Prostate gland (tissue), 2 donors: Measurements from ENCODE around the gene NFASC. TPM values are rescaled to one million over a fixed set of nuclear protein-coding genes. Genes with fewer than 3 reads are reported as not detected.

Experiments used
- DNase-seq: peaks from one replicate; pipeline ENCODE4 v3.0.0-alpha.2; 2019; ENCODE audit warnings: low spot score
- H3K27ac ChIP-seq, 2 donors: fragments of 200-600 bp; sonication (generic); 2 replicates each; pipeline ENCODE4 v1.5.1; 2017 to 2019
- H3K27me3 ChIP-seq: fragments of 200-600 bp; sonication (generic); replicated peaks from 2 replicates; pipeline ENCODE4 v1.5.1; 2019; ENCODE audit not compliant: insufficient read depth
- H3K36me3 ChIP-seq, 2 donors: fragments of 200-600 bp; sonication (generic); 1 replicate in 1 of 2; 2 replicates in 1 of 2; pipeline versions ENCODE4 v1.5.1 to v1.8.1; 2017 to 2019
- H3K4me1 ChIP-seq: fragments of 200-600 bp; sonication (generic); replicated peaks from 2 replicates; pipeline ENCODE4 v1.5.1; 2019
- H3K4me3 ChIP-seq, 2 donors: fragments of 200-600 bp; sonication (generic); 2 replicates each; pipeline ENCODE4 v1.5.1; 2017 to 2019
- H3K9me3 ChIP-seq: fragments of 200-600 bp; sonication (generic); 2 replicates; pipeline ENCODE4 v1.5.1; 2017
- POLR2A ChIP-seq: fragments of 450-650 bp; IDR thresholded peaks from one replicate; pipeline ENCODE4 v1.6.1; 2016; ENCODE audit warnings: antibody characterized with exemption, mild to moderate bottlenecking
- POLR2AphosphoS5 ChIP-seq: sonication (generic); formaldehyde crosslinking; IDR thresholded peaks from one replicate; pipeline ENCODE4 v1.6.1; 2017; ENCODE audit warnings: antibody characterized with exemption
- WGBS: methylation state at CpG from one replicate; pipeline ENCODE4 v1.1.5; 2018; 5-methylcytosine and 5-hydroxymethylcytosine counted together
- intact Hi-C: fragments of 100-400 bp; cut with DNase I; formaldehyde crosslinking; loops from one replicate; pipeline ENCODE4 v1.14.2; 2022
- total RNA-seq, 2 donors: library from RNA; depleted of rRNA; stranded (reverse); fragments of >200 nt; gene quantifications; one replicate each; pipeline ENCODE4 v1.1.0, GENCODE V29; 2016
- TF ChIP-seq, protein P1 (sequence below), 4 experiments: fragments of 200-600 bp in 2 of 4; fragments of 450-650 bp in 2 of 4; sonication (generic) in 2 of 4; IDR thresholded peaks; 1 replicate in 3 of 4; 2 replicates in 1 of 4; pipeline ENCODE4 v1.5.1; 2016 to 2019; ENCODE audit warnings: antibody characterized with exemption in 4 of 4, mild to moderate bottlenecking in 2 of 4, moderate library complexity in 2 of 4

The NFASC gene
- total RNA-seq, 2 donors from 2014 or later = 3.7 to 13.2 TPM

DNA sequence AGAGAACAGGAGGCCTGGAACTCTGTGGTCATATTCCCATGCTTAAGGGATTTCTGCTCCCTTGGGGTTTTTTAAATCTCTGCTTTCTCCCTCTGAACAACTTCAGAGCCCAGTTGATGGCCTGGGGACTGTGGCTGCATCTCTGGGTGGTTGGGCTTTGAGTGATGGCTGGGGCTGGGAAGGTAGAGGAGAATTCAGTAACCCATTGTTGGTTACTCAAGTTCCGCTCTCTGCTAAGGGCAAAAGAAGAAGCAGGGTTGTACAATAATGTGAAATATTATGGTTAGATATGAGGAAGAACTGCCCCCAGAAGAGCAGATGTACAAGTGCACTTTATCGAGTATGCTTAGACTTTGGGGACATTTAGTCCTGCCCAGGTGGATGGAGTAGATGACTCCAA, 100.3 kb downstream of the NFASC start:
- WGBS = 96% methylated on average over 2 of the region's 2 CpGs
- no peaks in the 10 kb centered on the region for H3K27me3 ChIP-seq
- TF ChIP-seq POLR2A = no peak
- TF ChIP-seq, protein P1, sequence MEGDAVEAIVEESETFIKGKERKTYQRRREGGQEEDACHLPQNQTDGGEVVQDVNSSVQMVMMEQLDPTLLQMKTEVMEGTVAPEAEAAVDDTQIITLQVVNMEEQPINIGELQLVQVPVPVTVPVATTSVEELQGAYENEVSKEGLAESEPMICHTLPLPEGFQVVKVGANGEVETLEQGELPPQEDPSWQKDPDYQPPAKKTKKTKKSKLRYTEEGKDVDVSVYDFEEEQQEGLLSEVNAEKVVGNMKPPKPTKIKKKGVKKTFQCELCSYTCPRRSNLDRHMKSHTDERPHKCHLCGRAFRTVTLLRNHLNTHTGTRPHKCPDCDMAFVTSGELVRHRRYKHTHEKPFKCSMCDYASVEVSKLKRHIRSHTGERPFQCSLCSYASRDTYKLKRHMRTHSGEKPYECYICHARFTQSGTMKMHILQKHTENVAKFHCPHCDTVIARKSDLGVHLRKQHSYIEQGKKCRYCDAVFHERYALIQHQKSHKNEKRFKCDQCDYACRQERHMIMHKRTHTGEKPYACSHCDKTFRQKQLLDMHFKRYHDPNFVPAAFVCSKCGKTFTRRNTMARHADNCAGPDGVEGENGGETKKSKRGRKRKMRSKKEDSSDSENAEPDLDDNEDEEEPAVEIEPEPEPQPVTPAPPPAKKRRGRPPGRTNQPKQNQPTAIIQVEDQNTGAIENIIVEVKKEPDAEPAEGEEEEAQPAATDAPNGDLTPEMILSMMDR (IDR thresholded peaks at IDR 0.05) = no peak
- H3K9me3 ChIP-seq = no peaks in the 10 kb centered on the region
- DNase-seq = no peak
- intact Hi-C loops = no loop called here
- no peak overlapping the region for H3K4me3 ChIP-seq
- no peaks in the 10 kb centered on the region for H3K4me1 ChIP-seq
- H3K36me3 ChIP-seq = no peaks in the 10 kb centered on the region
- no peak overlapping the region for H3K27ac ChIP-seq

DNA sequence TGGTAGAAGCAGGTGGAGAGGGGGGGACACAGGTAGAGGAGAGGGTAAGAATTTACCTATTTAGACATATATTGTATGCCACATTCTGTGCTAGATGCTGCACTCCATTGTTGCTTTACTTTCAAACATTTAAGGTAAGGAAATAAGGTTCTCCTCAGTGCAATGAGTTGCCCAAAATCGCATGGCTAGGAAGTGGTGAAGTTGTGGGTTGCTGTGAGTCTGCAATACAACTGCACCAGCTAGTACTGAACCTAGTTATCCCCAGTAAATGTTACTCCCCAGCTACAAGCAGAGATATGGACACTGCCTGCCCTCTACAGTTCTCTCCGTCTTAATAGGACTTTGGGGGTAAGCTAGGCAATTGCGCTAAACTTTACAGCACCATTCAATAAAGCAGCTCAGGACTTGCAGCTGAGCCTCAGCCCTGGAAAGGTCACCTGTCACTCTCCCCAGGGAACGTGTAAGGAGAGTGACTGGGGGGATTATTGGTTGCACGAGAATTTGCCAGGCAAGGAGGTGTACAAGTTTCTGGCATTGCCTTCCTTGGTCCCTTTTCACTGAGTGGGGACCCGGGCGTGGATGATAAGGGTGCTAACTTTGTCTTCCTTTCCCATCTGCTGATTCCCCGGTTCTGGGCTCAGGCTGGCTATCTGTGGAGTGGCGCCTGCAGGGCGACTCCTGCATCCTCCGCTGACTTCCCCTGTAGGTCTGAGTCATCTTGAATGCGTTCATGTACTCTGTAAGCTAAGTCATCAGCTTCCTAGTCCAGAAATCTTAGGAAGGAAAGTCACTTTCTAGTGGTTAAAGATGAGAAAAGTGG, 101.1 kb downstream of the NFASC start:
- no peak for DNase-seq
- H3K9me3 ChIP-seq = no peaks in the 10 kb centered on the region
- no peak overlapping the region for H3K4me3 ChIP-seq
- intact Hi-C loops = no loop called here
- H3K36me3 ChIP-seq = no peaks in the 10 kb centered on the region
- TF ChIP-seq POLR2AphosphoS5 (no peak), POLR2A (no peak)
- TF ChIP-seq, protein P1 (IDR thresholded peaks at IDR 0.05) = no peak
- H3K27me3 ChIP-seq = no peaks in the 10 kb centered on the region
- 50% methylated on average over 12 of the region's 12 CpGs for WGBS
- no peaks in the 10 kb centered on the region for H3K4me1 ChIP-seq
- no peak overlapping the region for H3K27ac ChIP-seq

DNA sequence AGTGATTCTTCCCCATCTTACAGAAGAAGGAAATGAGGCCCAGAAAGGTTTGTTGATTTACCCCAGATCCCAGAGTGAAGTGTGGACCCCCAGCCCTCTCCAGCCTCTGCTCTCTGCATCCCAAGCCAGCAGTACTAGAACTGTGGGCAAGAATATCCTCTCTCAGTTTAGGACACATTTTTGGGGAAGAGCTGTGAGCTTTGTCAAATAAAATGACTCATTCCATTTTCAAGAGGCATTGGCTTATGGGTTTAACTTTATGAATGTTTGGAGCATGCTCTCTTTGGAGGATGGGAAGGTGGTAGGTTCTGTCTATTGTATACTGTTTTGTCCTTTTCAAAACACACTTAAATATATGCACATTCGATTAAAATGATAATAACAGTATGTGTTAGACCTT, 101.8 kb downstream of the NFASC start:
- Histone ChIP-seq H3K27me3 (no peaks in the 10 kb centered on the region), H3K4me3 (no peak overlapping the region), H3K36me3 (no peaks in the 10 kb centered on the region), H3K4me1 (no peaks in the 10 kb centered on the region), H3K9me3 (no peaks in the 10 kb centered on the region), H3K27ac (no peak overlapping the region)
- no peak for DNase-seq
- no peak for TF ChIP-seq POLR2A
- TF ChIP-seq, protein P1 (IDR thresholded peaks at IDR 0.05) = no peak
- intact Hi-C loops = no loop called here
- 95% methylated on average over 1 of the region's 1 CpG for whole genome bisulfite sequencing

DNA sequence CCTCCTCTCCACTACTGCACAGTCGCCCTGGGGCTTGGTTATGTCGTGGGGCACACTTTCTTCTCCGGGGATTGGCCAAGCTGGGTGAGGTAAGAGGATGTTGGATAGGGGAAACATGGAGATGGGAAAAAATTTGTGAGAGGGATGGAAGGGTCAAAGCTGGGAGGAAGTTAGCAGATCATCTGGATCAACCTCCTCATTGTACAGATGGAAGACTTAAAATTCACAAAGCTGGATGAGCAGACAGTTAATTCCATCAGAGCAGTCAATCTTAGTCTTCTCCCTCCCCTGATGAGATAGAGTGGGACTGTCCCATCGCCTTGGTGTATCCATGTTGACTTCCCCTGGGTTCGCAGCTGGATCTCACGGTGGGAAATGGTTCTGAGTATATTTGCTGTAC, 102.8 kb downstream of the NFASC start:
- intact Hi-C loops = no loop called here
- TF ChIP-seq POLR2AphosphoS5 = no peak
- TF ChIP-seq, protein P1 (IDR thresholded peaks at IDR 0.05) = no peak
- no peak for TF ChIP-seq POLR2A
- H3K27ac ChIP-seq = no peak overlapping the region
- no peaks in the 10 kb centered on the region for H3K9me3 ChIP-seq
- H3K27me3 ChIP-seq = no peaks in the 10 kb centered on the region
- no peak for DNase-seq
- H3K4me3 ChIP-seq = no peak overlapping the region
- no peaks in the 10 kb centered on the region for H3K36me3 ChIP-seq
- 53% methylated on average over 6 of the region's 6 CpGs for WGBS
- no peaks in the 10 kb centered on the region for H3K4me1 ChIP-seq

DNA sequence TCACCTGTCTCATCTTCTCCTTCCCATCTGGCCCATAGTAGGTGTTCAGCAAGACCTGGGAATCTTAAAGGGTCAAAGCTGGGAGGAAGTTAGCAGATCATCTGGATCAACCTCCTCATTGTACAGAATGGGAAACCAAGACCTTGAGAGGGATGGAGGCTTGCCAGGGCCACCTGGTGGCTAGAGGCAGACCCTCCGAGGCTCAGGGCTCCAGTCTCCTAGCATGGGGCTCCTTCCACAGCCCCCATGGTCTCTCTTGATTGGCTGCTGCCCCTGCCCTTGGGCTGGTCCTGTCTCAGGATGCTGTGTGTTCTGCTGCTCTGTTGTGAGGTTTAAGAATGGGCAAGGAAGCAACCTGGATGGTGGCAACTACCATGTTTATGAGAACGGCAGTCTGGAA, 103.7 kb downstream of the NFASC start:
- WGBS = 71% methylated on average over 2 of the region's 2 CpGs
- Histone ChIP-seq H3K36me3 (no peaks in the 10 kb centered on the region), H3K4me1 (no peaks in the 10 kb centered on the region), H3K9me3 (no peaks in the 10 kb centered on the region), H3K27me3 (no peaks in the 10 kb centered on the region), H3K27ac (no peak overlapping the region), H3K4me3 (no peak overlapping the region)
- intact Hi-C loops = no loop called here
- no peak for DNase-seq
- TF ChIP-seq POLR2AphosphoS5 = no peak
- TF ChIP-seq POLR2A = no peak
- TF ChIP-seq, protein P1 (IDR thresholded peaks at IDR 0.05) = no peak
